Measurements from ENCODE around the gene ZSCAN30.

- TF ChIP-seq CTCF (IDR thresholded peaks at IDR 0.05) (no peak), POLR2A (IDR thresholded peaks at IDR 0.05) (no peak)
Observed at GRCh38 chr18:35324926-35325655, 35.1 kb upstream of the ZSCAN30 start.
